MM.1S (cell line): ENCODE results near the gene AGAP1.
"Not testable (repeated sequence)": the region's sequence is repeated elsewhere in the genome, so short reads cannot be mapped to it uniquely, and the experiment has no call there.

Experiments
- DNase-seq: peaks from one replicate; pipeline ENCODE4 v3.0.0-alpha.2; 2015
- H2AFZ ChIP-seq: fragments of 300-600 bp; sonication (generic); 2 replicates; pipeline ENCODE4 v1.6.0; 2016; ENCODE audit warnings: antibody characterized with exemption, low read length
- H3F3A ChIP-seq: fragments of 300-600 bp; sonication (generic); 2 replicates; pipeline ENCODE4 v1.6.1; 2016; ENCODE audit warnings: mild to moderate bottlenecking, antibody characterized with exemption, low read length, moderate library complexity, mixed read lengths; ENCODE audit not compliant: insufficient read depth
- H3K27ac ChIP-seq: fragments of 300-600 bp; sonication (generic); 2 replicates; pipeline ENCODE4 v1.5.1; 2016; ENCODE audit warnings: mild to moderate bottlenecking, low read length
- H3K27me3 ChIP-seq: fragments of 300-600 bp; sonication (generic); replicated peaks from 2 replicates; pipeline ENCODE4 v1.6.0; 2016; ENCODE audit warnings: low read length; ENCODE audit not compliant: insufficient read depth
- H3K36me3 ChIP-seq: fragments of 300-600 bp; sonication (generic); replicated peaks from 2 replicates; pipeline ENCODE4 v1.6.1; 2016; ENCODE audit warnings: mild to moderate bottlenecking, low read length, mixed read lengths; ENCODE audit not compliant: insufficient read depth
- H3K4me1 ChIP-seq: fragments of 300-600 bp; sonication (generic); 2 replicates; pipeline ENCODE4 v1.6.1; 2016; ENCODE audit warnings: low read length, mixed read lengths
- H3K4me2 ChIP-seq: fragments of 300-600 bp; sonication (generic); 2 replicates; pipeline ENCODE4 v1.6.0; 2016; ENCODE audit warnings: low read depth, low read length
- H3K4me3 ChIP-seq: fragments of 300-600 bp; sonication (generic); 2 replicates; pipeline ENCODE4 v1.5.1; 2016; ENCODE audit warnings: low read length, mixed read lengths
- H3K79me2 ChIP-seq: fragments of 300-600 bp; sonication (generic); 2 replicates; pipeline ENCODE4 v1.6.1; 2016; ENCODE audit warnings: mixed run types, low read length, mixed read lengths
- H3K9ac ChIP-seq: fragments of 300-600 bp; sonication (generic); 2 replicates; pipeline ENCODE4 v1.6.1; 2016; ENCODE audit warnings: low read length, mixed read lengths
- H3K9me2 ChIP-seq: fragments of 300-600 bp; sonication (generic); replicated peaks from 2 replicates; pipeline ENCODE4 v1.6.1; 2016; ENCODE audit warnings: mild to moderate bottlenecking, low read length, mixed read lengths; ENCODE audit not compliant: insufficient read depth
- H3K9me3 ChIP-seq: fragments of 300-600 bp; sonication (generic); replicated peaks from 2 replicates; pipeline ENCODE4 v1.6.1; 2016; ENCODE audit warnings: mild to moderate bottlenecking, low read length, mixed read lengths; ENCODE audit not compliant: insufficient read depth
- H4K20me1 ChIP-seq: fragments of 300-600 bp; sonication (generic); 2 replicates; pipeline ENCODE4 v1.6.1; 2016; ENCODE audit warnings: mild to moderate bottlenecking, low read length, moderate library complexity, mixed read lengths; ENCODE audit not compliant: insufficient read depth
- CTCF ChIP-seq: fragments of 300-600 bp; sonication (generic); IDR thresholded peaks from 2 replicates; pipeline ENCODE4 v1.5.1; 2016; ENCODE audit warnings: antibody characterized with exemption, low read length, mixed read lengths
- EZH2 ChIP-seq: fragments of 300-600 bp; sonication (generic); optimal IDR thresholded peaks from 2 replicates; pipeline ENCODE3; 2017; ENCODE audit warnings: low read depth, mild to moderate bottlenecking, antibody characterized with exemption, low read length, mixed read lengths
- EZH2phosphoT487 ChIP-seq: fragments of 300-600 bp; sonication (generic); IDR thresholded peaks from 2 replicates; pipeline ENCODE4 v1.6.1; 2018; ENCODE audit warnings: antibody characterized with exemption, low read length

The AGAP1 gene

GRCh38 chr2:236088368-236089057 is 594.7 kb downstream of the AGAP1 start:
- Histone ChIP-seq H3K79me2 (no peaks in the 10 kb centered on the region), H3F3A (no peaks in the 10 kb centered on the region), H3K4me1 (no peaks in the 10 kb centered on the region), H3K9me2 (no peaks in the 10 kb centered on the region), H2AFZ (no peak overlapping the region), H3K27me3 (no peaks in the 10 kb centered on the region), H3K9me3 (no peaks in the 10 kb centered on the region), H3K36me3 (no peaks in the 10 kb centered on the region), H3K27ac (no peak overlapping the region), H3K4me3 (no peak overlapping the region), H4K20me1 (no peaks in the 10 kb centered on the region), H3K9ac (no peak overlapping the region), H3K4me2 (no peak overlapping the region)
- TF ChIP-seq EZH2phosphoT487 (no peak), EZH2 (no peak), CTCF (no peak)
- no peak for DNase-seq

GRCh38 chr2:236089271-236090026 is 595.6 kb downstream of the AGAP1 start:
- no peak overlapping the region for H3K27ac ChIP-seq
- TF ChIP-seq CTCF (no peak), EZH2phosphoT487 (no peak), EZH2 (no peak)
- H3K9me2 ChIP-seq, result no peaks in the 10 kb centered on the region
- no peaks in the 10 kb centered on the region for H3K9me3 ChIP-seq
- no peak overlapping the region for H2AFZ ChIP-seq
- no peaks in the 10 kb centered on the region for H4K20me1 ChIP-seq
- no peak for DNase-seq
- no peak overlapping the region for H3K4me2 ChIP-seq
- no peak overlapping the region for H3K4me3 ChIP-seq
- H3K36me3 ChIP-seq, result no peaks in the 10 kb centered on the region
- H3K27me3 ChIP-seq, result no peaks in the 10 kb centered on the region
- no peak overlapping the region for H3K9ac ChIP-seq
- H3K79me2 ChIP-seq, result no peaks in the 10 kb centered on the region
- no peaks in the 10 kb centered on the region for H3F3A ChIP-seq
- H3K4me1 ChIP-seq, result no peaks in the 10 kb centered on the region

GRCh38 chr2:236090027-236090382 is 596.2 kb downstream of the AGAP1 start:
- no peak for DNase-seq
- Histone ChIP-seq H4K20me1 (no peaks in the 10 kb centered on the region), H3K4me2 (no peak overlapping the region), H3K27ac (no peak overlapping the region), H3K4me1 (no peaks in the 10 kb centered on the region), H3K9me2 (no peaks in the 10 kb centered on the region), H3K79me2 (no peaks in the 10 kb centered on the region), H3K4me3 (no peak overlapping the region), H3K27me3 (no peaks in the 10 kb centered on the region), H3F3A (no peaks in the 10 kb centered on the region), H3K36me3 (no peaks in the 10 kb centered on the region), H3K9ac (no peak overlapping the region), H3K9me3 (no peaks in the 10 kb centered on the region), H2AFZ (no peak overlapping the region)
- TF ChIP-seq EZH2phosphoT487 (no peak), CTCF (no peak), EZH2 (no peak)

- not testable (repeated sequence) for DNase-seq, H3K9me3 ChIP-seq, H3K27me3 ChIP-seq, H3F3A ChIP-seq, H3K4me1 ChIP-seq, H3K4me3 ChIP-seq, H3K9me2 ChIP-seq, H3K27ac ChIP-seq, H2AFZ ChIP-seq, H3K4me2 ChIP-seq, H4K20me1 ChIP-seq, H3K9ac ChIP-seq, H3K79me2 ChIP-seq, H3K36me3 ChIP-seq
Observed at GRCh38 chr2:236090826-236091225, 597.0 kb downstream of the AGAP1 start.
